ENCODE results near the gene CFAP58.
A peak's percentile ranks its signal among the peaks of the same experiment; 100 is the strongest.

Gene CFAP58

DNA sequence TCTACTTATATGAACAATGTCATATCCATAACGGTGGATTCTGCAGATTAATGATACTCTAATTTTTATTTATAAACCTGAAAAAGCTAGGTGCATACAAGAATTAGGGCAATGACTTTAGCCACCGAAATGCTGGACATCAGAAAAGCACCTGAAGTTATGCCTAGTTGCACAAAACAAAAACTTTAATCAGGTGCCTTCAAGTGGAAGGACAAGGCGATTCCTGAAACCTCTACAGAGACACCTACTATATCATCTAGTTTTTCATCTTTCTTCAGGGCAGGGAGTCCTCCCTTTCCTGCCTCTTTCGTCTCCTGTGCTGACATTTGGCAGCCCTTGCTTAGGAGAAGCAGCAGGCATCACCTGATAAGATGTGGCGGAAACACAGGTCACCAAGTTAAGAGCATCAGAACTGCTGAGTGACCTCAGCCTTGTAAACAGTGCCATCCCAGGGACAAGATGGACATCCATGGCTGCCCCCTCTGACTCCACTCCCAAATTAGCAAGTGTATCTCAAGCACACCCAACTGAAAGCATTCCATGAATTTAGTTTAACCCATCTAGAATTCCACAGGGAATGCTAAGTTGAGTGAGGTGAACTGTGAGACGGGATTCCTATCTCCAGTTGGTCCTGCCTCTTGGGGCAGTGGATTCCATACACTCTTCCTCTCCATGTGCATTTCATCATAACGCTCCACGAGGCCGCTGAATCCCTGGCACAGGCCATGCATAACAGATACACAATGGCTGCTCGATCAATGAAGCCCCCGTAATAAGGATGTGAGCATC, 21.2 kb upstream of the CFAP58 start:
- peak; percentile 49 for DNase-seq (ENCODE audit: low read depth)
- TF ChIP-seq, protein P1, sequence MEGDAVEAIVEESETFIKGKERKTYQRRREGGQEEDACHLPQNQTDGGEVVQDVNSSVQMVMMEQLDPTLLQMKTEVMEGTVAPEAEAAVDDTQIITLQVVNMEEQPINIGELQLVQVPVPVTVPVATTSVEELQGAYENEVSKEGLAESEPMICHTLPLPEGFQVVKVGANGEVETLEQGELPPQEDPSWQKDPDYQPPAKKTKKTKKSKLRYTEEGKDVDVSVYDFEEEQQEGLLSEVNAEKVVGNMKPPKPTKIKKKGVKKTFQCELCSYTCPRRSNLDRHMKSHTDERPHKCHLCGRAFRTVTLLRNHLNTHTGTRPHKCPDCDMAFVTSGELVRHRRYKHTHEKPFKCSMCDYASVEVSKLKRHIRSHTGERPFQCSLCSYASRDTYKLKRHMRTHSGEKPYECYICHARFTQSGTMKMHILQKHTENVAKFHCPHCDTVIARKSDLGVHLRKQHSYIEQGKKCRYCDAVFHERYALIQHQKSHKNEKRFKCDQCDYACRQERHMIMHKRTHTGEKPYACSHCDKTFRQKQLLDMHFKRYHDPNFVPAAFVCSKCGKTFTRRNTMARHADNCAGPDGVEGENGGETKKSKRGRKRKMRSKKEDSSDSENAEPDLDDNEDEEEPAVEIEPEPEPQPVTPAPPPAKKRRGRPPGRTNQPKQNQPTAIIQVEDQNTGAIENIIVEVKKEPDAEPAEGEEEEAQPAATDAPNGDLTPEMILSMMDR (IDR thresholded peaks at IDR 0.05; ENCODE audit: low read length, missing control alignments), result no peak
- no peak overlapping the region for H3K4me3 ChIP-seq (replicated peaks; ENCODE audit: low read depth, low read length)

DNA sequence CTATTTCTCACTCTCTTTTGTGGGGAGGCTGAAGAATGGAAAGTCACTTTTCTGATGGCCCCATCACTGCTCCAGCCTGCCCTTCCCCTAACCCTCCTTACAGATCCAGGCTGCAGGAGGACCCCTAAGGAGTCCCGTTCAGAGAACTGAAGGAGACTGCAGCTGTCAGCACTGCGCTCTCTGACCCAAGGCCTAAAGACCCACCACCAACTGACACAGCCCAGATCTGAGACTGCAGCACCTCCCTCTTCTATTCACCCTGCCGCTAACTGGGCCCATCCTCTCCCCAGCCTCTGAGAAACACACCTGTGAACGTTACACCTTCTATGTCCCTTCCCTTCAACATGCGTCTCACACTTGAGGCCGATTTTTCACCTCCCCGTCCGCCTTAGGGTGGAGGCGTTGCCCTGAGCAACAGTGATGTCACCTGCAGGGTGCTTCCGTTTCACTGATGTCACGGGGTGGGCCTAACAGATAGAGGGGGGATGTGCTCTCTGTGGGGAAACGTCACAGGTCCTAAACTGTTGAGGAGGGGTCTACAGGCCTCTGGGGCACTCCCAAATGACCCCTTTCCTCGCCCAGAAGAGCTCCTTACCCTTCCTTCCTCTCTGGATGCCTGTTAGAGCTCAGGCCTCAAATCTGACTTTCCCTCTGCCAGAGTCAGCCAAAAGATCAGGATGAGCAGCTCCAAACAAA, 20.5 kb upstream of the CFAP58 start:
- TF ChIP-seq, protein P1 (IDR thresholded peaks at IDR 0.05; ENCODE audit: low read length, missing control alignments), result no peak
- peak; percentile 56 for DNase-seq (ENCODE audit: low read depth)
- peak overlapping the region; percentile 13 for H3K4me3 ChIP-seq (replicated peaks; ENCODE audit: low read depth, low read length)

DNA sequence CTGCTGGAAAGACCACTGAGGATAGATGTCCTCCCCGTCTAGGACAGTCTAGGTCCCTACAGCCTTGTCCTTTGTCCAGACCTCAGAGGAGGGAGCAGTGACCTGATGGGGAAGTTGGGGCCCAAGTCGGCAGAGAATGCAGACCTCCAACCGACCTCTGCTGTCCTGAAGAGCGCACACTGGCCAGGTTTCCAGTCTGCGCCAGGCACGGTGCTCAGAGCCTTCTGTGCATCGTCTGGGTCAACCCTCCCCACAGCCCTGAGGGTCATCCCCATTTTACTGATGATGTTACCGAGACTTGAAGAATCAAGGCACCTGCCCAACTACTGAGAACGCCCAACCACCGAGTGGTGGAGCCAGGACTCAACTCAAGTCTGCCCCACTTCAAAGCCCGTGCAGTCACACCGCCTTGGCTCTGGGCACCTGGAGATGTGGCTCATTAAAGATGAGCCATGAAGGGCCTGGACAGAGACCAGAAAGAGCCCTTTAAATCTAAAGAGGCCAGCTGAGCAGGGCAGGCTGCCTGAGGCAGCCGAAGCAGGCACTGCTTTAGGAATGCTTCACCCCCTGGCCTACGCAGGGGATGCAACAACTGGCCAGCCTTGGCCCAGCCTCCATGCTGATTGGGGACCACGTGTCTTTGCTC, 19.8 kb upstream of the CFAP58 start:
- TF ChIP-seq, protein P1 (IDR thresholded peaks at IDR 0.05; ENCODE audit: low read length, missing control alignments), result no peak
- no peak for DNase-seq (ENCODE audit: low read depth)
- no peak overlapping the region for H3K4me3 ChIP-seq (replicated peaks; ENCODE audit: low read depth, low read length)

DNA sequence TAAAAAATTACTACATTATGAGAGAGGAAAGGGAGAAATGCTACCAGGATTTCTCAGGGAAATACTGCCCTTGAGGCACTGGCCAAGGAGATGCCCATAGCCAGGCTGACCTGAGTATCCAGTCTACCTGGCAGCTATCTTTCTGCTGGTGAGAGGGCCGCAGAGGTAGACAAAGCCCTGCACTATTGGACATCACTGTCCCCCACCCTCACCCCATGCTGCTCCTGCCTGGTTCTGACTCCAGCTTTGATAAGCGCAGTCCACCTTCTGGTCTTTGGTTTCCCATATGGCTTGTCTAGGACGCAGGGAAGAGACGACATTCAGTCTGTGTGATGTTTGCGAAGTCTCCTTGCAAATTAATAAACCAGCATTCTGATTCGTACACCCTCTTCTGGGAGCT, 19.1 kb upstream of the CFAP58 start:
- peak overlapping the region; percentile 93 for H3K4me3 ChIP-seq (replicated peaks; ENCODE audit: low read depth, low read length)
- TF ChIP-seq, protein P1 (IDR thresholded peaks at IDR 0.05; ENCODE audit: low read length, missing control alignments), result no peak
- no peak for DNase-seq (ENCODE audit: low read depth)

DNA sequence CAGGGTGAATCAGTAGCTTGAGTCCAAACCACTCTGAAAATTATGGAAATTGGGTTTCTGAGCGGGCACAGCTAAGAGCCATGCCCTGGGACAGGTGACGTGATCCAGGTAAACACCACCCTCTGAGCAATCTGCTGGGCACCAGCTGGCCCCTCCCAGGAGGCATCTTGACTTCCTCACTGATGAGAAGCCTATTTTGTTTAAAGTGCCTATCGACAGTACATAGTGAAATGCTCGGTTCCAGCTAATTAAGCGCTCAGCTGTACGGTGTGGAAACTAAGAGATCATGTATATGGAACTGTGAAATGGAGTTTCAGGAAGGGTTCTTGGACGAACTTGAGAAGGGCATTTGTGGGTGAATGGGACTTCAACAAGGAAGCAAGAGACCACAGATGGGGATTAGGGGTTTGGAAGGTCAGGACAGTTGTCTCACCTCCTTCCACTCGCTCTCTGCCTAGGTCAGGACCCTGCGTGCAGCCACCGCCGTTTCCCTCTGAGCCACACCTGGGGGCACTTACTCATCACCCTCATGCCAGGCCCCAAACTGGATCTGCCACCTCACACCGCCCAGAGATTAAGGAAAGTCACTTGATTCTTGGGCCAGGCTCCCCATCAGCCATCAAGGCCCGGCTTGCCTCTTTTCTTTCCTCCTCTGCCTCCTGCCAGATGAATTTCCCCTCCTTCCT, 18.5 kb upstream of the CFAP58 start:
- TF ChIP-seq, protein P1 (IDR thresholded peaks at IDR 0.05; ENCODE audit: low read length, missing control alignments), result no peak
- peak; percentile 37 for DNase-seq (ENCODE audit: low read depth)
- peak overlapping the region; percentile 93 for H3K4me3 ChIP-seq (replicated peaks; ENCODE audit: low read depth, low read length)

DNA sequence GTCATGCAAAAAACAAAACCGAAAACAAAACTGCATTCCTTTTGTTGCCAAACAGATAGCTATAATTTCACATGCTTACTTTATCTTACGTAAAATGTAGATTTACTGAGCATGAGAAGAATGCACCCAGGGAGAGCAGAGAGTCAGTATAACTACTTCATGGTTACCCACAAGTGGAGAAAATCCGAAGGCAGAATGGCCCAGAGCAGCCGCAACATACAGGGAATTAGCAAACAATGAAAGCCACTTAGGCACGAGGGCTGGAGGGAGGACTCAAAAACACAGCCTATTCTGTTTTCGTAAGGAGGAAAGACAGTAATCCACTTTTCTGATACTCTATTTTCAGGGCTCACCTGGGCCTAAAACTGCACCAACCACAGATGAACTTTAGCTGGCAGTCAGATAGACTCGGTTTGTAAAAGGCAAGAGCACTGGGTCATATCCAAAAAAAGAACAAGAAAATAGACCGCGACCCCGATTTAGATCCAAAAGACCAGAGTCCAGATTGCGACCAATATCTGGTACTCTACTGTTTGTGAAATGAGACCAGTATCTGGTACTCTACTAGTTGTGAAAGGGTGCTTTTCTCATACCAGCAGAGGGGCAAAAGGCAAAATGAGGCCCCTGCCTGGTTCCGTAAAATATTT, 16.7 kb upstream of the CFAP58 start:
- TF ChIP-seq, protein P1 (IDR thresholded peaks at IDR 0.05; ENCODE audit: low read length, missing control alignments), result no peak
- peak overlapping the region; percentile 93 for H3K4me3 ChIP-seq (replicated peaks; ENCODE audit: low read depth, low read length)
- peak; percentile 76 for DNase-seq (ENCODE audit: low read depth)

Data from fibroblast of pulmonary artery (primary cell).